Right lobe of liver (tissue), 6 donors: ENCODE data around the gene SAMD4A. TPM values are rescaled to one million over a fixed set of nuclear protein-coding genes. Genes with fewer than 3 reads are reported as not detected.

Experiments used
- ATAC-seq, 4 donors: fragments of 200-7000 bp; cut with Tn5 transposase; one replicate each; pipeline ENCODE4 v1.9.1; 2020; ENCODE audit warnings: mild to moderate bottlenecking in 4 of 4, moderate library complexity in 4 of 4
- DNase-seq, 3 donors: peaks; one replicate each; pipeline ENCODE4 v3.0.0-alpha.2; 2020
- H3K27ac ChIP-seq, 3 donors: fragments of 200-600 bp; one replicate each; pipeline ENCODE4 v1.8.0; 2022
- H3K27me3 ChIP-seq, 2 donors: fragments of 200-600 bp; one replicate each; pipeline ENCODE4 v1.8.0; 2022
- H3K36me3 ChIP-seq, 4 donors: fragments of 200-600 bp; sonication (generic) in 1 of 4; one replicate each; pipeline versions ENCODE4 v1.5.1 to v1.8.0; 2017 to 2022; ENCODE audit warnings: control low read depth in 1 of 4
- H3K4me1 ChIP-seq, 4 donors: fragments of 200-600 bp; sonication (generic) in 1 of 4; one replicate each; pipeline versions ENCODE4 v1.5.1 to v1.8.0; 2017 to 2022; ENCODE audit warnings: control low read depth in 1 of 4
- H3K4me3 ChIP-seq, 3 donors: fragments of 200-600 bp; one replicate each; pipeline ENCODE4 v1.8.0; 2022
- H3K9me3 ChIP-seq, 4 donors: fragments of 200-600 bp; sonication (generic) in 1 of 4; one replicate each; pipeline versions ENCODE4 v1.5.1 to v1.8.0; 2017 to 2022; ENCODE audit warnings: control low read depth in 1 of 4
- POLR2A ChIP-seq: fragments of 450-650 bp; IDR thresholded peaks from one replicate; pipeline ENCODE4 v1.6.1; 2017; ENCODE audit warnings: antibody characterized with exemption, mild to moderate bottlenecking
- WGBS: methylation state at CpG from one replicate; pipeline ENCODE4 v1.1.6; 2018; ENCODE audit warnings: low coverage, low lambda C conversion rate; ENCODE audit not compliant: insufficient coverage; ENCODE audit errors: missing lambda C conversion rate; 5-methylcytosine and 5-hydroxymethylcytosine counted together
- intact Hi-C, 2 donors: fragments of 100-400 bp; cut with DNase I; formaldehyde crosslinking; loops; one replicate each; pipeline versions ENCODE4 v1.11.2 to v1.14.1; 2022
- total RNA-seq, 6 experiments: library from RNA; depleted of rRNA in 2 of 6; stranded (reverse); fragments of >200 nt in 2 of 6; fragmentation: NEBNext Ultra II Directional in 3 of 6; extraction: Animal tissue kit (Norgen Biotek cat#: 25700) in 3 of 6; gene quantifications; one replicate each; pipeline versions ENCODE4 v1.1.0 to v1.2.4, GENCODE V29; 2016 to 2023
- TF ChIP-seq, protein P1 (sequence below), 4 donors: fragments of 200-600 bp in 3 of 4; fragments of 450-650 bp in 1 of 4; IDR thresholded peaks; one replicate each; pipeline versions ENCODE4 v1.5.1 to v1.8.0; 2016 to 2022; ENCODE audit warnings: antibody characterized with exemption in 4 of 4, mild to moderate bottlenecking in 2 of 4
- donor health status: DM: no; HTN: yes; CAD: no.
- donor health status: DM: no; HTN: no; CAD: no.
- donor health status: DM: no; HTN: no; CAD: no.
- donor health status: DM: no; HTN: yes; CAD: no.
- donor health status: DM: no; HTN: yes; CAD: no.

The SAMD4A gene
- total RNA-seq, 6 experiments from 2014 or later, result 16.7 to 31.9 (median 21.1) TPM

DNA sequence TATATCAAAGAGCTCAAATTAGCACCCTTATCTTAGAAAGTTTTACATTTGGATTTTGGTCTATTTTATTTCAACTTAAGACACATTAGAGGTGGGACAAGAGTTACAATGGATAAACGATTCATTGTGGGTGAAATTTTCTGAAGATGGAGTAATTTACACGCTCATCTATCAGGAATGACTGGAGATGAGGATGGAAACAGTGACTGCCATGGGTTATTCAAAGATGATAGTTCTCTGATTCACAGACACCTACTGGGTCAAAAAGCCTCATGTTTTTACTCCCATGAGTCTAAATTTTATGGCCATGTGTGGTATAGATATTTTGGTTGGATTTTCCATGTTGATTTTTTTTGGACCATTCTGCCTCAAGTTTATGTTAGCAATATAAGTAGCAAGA, 22.1 kb downstream of the SAMD4A start:
- no peak overlapping the region for H3K27ac ChIP-seq
- H3K27me3 ChIP-seq, result no peaks in the 10 kb centered on the region
- no peak for TF ChIP-seq POLR2A
- TF ChIP-seq, protein P1, sequence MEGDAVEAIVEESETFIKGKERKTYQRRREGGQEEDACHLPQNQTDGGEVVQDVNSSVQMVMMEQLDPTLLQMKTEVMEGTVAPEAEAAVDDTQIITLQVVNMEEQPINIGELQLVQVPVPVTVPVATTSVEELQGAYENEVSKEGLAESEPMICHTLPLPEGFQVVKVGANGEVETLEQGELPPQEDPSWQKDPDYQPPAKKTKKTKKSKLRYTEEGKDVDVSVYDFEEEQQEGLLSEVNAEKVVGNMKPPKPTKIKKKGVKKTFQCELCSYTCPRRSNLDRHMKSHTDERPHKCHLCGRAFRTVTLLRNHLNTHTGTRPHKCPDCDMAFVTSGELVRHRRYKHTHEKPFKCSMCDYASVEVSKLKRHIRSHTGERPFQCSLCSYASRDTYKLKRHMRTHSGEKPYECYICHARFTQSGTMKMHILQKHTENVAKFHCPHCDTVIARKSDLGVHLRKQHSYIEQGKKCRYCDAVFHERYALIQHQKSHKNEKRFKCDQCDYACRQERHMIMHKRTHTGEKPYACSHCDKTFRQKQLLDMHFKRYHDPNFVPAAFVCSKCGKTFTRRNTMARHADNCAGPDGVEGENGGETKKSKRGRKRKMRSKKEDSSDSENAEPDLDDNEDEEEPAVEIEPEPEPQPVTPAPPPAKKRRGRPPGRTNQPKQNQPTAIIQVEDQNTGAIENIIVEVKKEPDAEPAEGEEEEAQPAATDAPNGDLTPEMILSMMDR (IDR thresholded peaks at IDR 0.05), result no peak
- no peaks in the 10 kb centered on the region for H3K4me1 ChIP-seq
- WGBS, result 82% methylated on average over 2 of the region's 2 CpGs
- intact Hi-C loops, result no loop called here
- ATAC-seq (no peak), DNase-seq (no peak)
- no peaks in the 10 kb centered on the region for H3K9me3 ChIP-seq
- H3K36me3 ChIP-seq, result no peaks in the 10 kb centered on the region
- H3K4me3 ChIP-seq, result no peak overlapping the region

GRCh38 chr14:54589843-54590242, 22.9 kb downstream of the SAMD4A start:
- Histone ChIP-seq H3K27ac (no peak overlapping the region), H3K4me1 (no peaks in the 10 kb centered on the region), H3K9me3 (no peaks in the 10 kb centered on the region), H3K36me3 (no peaks in the 10 kb centered on the region), H3K27me3 (no peaks in the 10 kb centered on the region), H3K4me3 (no peak overlapping the region)
- ATAC-seq (no peak), DNase-seq (no peak)
- intact Hi-C loops, result no loop called here
- WGBS, result 84% methylated on average over 3 of the region's 4 CpGs
- TF ChIP-seq, protein P1 (IDR thresholded peaks at IDR 0.05), result no peak
- TF ChIP-seq POLR2A, result no peak

- Histone ChIP-seq H3K27me3 (no peaks in the 10 kb centered on the region), H3K36me3 (no peaks in the 10 kb centered on the region), H3K4me1 (no peaks in the 10 kb centered on the region), H3K4me3 (no peak overlapping the region), H3K9me3 (no peaks in the 10 kb centered on the region), H3K27ac (no peak overlapping the region)
- intact Hi-C loops, result no loop called here
- no peak for DNase-seq
- no peak for TF ChIP-seq POLR2A
- TF ChIP-seq, protein P1 (IDR thresholded peaks at IDR 0.05), result no peak
- ATAC-seq, result no peak
Measured at GRCh38 chr14:54590481-54590880, 23.6 kb downstream of the SAMD4A start.

GRCh38 chr14:54591461-54591860, 24.5 kb downstream of the SAMD4A start:
- no peak overlapping the region for H3K4me3 ChIP-seq
- intact Hi-C loops, result no loop called here
- H3K36me3 ChIP-seq, result no peaks in the 10 kb centered on the region
- no peak for TF ChIP-seq POLR2A
- TF ChIP-seq, protein P1 (IDR thresholded peaks at IDR 0.05), result no peak
- H3K9me3 ChIP-seq, result no peaks in the 10 kb centered on the region
- ATAC-seq (no peak), DNase-seq (no peak)
- H3K27me3 ChIP-seq, result no peaks in the 10 kb centered on the region
- WGBS, result 71% methylated on average over 1 of the region's 1 CpG
- no peaks in the 10 kb centered on the region for H3K4me1 ChIP-seq
- no peak overlapping the region for H3K27ac ChIP-seq

- TF ChIP-seq, protein P1 (IDR thresholded peaks at IDR 0.05), result no peak
- no peak for TF ChIP-seq POLR2A
- Histone ChIP-seq H3K4me3 (no peak overlapping the region), H3K27ac (no peak overlapping the region), H3K4me1 (no peaks in the 10 kb centered on the region), H3K27me3 (no peaks in the 10 kb centered on the region), H3K9me3 (no peaks in the 10 kb centered on the region), H3K36me3 (no peaks in the 10 kb centered on the region)
- DNase-seq, result no peak
- 92% methylated on average over 3 of the region's 4 CpGs for WGBS
- intact Hi-C loops, result no loop called here
- ATAC-seq, result no peak
Measured at GRCh38 chr14:54591866-54592265, 24.9 kb downstream of the SAMD4A start.
